Measurements from ENCODE around the gene RIMS4. TPM values are rescaled to one million over a fixed set of nuclear protein-coding genes. Genes with fewer than 3 reads are reported as not detected.

The RIMS4 gene
- total RNA-seq, 4 donors from 2014 or later = 1.2 to 2.6 (median 1.9) TPM

- no peaks in the 10 kb centered on the region for H3K9me3 ChIP-seq
- no peaks in the 10 kb centered on the region for H3K27me3 ChIP-seq
- intact Hi-C loops (cut with DNase I) = loop anchor here (10.0 kb wide), 2 partner anchors 121 to 351 kb away; no protein-coding TSS in a partner anchor
- no peaks in the 10 kb centered on the region for H3K36me3 ChIP-seq
- H3K4me3 ChIP-seq = no peak overlapping the region
- WGBS = 88% methylated on average over 4 of the region's 4 CpGs
- TF ChIP-seq, protein P1, sequence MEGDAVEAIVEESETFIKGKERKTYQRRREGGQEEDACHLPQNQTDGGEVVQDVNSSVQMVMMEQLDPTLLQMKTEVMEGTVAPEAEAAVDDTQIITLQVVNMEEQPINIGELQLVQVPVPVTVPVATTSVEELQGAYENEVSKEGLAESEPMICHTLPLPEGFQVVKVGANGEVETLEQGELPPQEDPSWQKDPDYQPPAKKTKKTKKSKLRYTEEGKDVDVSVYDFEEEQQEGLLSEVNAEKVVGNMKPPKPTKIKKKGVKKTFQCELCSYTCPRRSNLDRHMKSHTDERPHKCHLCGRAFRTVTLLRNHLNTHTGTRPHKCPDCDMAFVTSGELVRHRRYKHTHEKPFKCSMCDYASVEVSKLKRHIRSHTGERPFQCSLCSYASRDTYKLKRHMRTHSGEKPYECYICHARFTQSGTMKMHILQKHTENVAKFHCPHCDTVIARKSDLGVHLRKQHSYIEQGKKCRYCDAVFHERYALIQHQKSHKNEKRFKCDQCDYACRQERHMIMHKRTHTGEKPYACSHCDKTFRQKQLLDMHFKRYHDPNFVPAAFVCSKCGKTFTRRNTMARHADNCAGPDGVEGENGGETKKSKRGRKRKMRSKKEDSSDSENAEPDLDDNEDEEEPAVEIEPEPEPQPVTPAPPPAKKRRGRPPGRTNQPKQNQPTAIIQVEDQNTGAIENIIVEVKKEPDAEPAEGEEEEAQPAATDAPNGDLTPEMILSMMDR (IDR thresholded peaks at IDR 0.05) = no peak
- TF ChIP-seq POLR2AphosphoS5 (IDR thresholded peaks at IDR 0.05) (no peak), POLR2A (IDR thresholded peaks at IDR 0.05; ENCODE audit: low read depth) (no peak), EP300 (IDR thresholded peaks at IDR 0.05) (no peak)
- DNase-seq (ENCODE audit: extremely low spot score) = no peak
- peak overlapping the region in 3 of 4 donors; percentile 4 to 59 (median 59) for H3K27ac ChIP-seq (replicated peaks in 1 of 4)
- peaks cover 24 to 66% (median 48%) of the 10 kb centered on the region in 4 donors for H3K4me1 ChIP-seq
Measured at GRCh38 chr20:44735816-44736169, 74.6 kb downstream of the RIMS4 start.

DNA sequence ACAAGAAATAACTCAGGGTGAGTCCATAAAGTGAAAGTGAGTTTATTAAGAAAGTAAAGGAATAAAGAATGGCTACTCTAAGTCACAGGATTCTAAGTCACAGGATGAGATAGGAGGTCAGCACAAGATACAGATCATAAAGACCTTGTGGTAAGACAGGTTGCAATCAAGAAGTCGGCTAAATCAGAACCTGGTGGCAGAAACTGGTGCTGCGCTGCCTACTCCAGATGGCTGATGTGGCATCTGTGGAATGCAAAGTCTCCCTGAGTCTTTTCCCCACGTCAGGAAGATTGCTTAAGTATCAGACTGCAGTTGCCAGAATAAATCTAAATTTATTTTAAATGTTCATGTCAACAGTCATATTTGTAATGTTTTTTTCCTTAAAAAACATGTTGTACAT is 75.4 kb downstream of the RIMS4 start:
- no peak for DNase-seq (ENCODE audit: extremely low spot score)
- 69% methylated on average over 3 of the region's 3 CpGs for WGBS
- TF ChIP-seq POLR2AphosphoS5 (IDR thresholded peaks at IDR 0.05) (peak in 1 of 2 donors; percentile 63), POLR2A (IDR thresholded peaks at IDR 0.05; ENCODE audit: low read depth) (no peak), EP300 (IDR thresholded peaks at IDR 0.05) (no peak)
- TF ChIP-seq, protein P1 (IDR thresholded peaks at IDR 0.05) = peak in 1 of 3 experiments; percentile 60
- H3K27me3 ChIP-seq = no peaks in the 10 kb centered on the region
- no peaks in the 10 kb centered on the region for H3K9me3 ChIP-seq
- H3K36me3 ChIP-seq = no peaks in the 10 kb centered on the region
- no peak overlapping the region for H3K4me3 ChIP-seq
- intact Hi-C loops (cut with DNase I) = loop anchor here (10.0 kb wide), 2 partner anchors 120 to 350 kb away; no protein-coding TSS in a partner anchor
- peaks cover 28 to 75% (median 56%) of the 10 kb centered on the region in 4 donors for H3K4me1 ChIP-seq
- H3K27ac ChIP-seq (replicated peaks in 1 of 4) = peak overlapping the region in 3 of 4 donors; percentile 4 to 59 (median 59)

GRCh38 chr20:44733341-44734069 is 76.8 kb downstream of the RIMS4 start:
- no peak for TF ChIP-seq EP300 (IDR thresholded peaks at IDR 0.05)
- peak; percentile 55 to 67 for TF ChIP-seq POLR2AphosphoS5 (IDR thresholded peaks at IDR 0.05)
- TF ChIP-seq, protein P1 (IDR thresholded peaks at IDR 0.05) = peak; percentile 95 to 99 (median 97)
- TF ChIP-seq POLR2A (IDR thresholded peaks at IDR 0.05; ENCODE audit: low read depth) = no peak
- intact Hi-C loops (cut with DNase I) = loop anchor here (2.0 to 10.0 kb wide), 3 partner anchors 49 to 349 kb away; no protein-coding TSS in a partner anchor
- H3K4me3 ChIP-seq = no peak overlapping the region
- no peaks in the 10 kb centered on the region for H3K27me3 ChIP-seq
- H3K9me3 ChIP-seq = no peaks in the 10 kb centered on the region
- peaks cover 37 to 76% (median 59%) of the 10 kb centered on the region in 4 donors for H3K4me1 ChIP-seq
- DNase-seq (ENCODE audit: extremely low spot score) = no peak
- no peaks in the 10 kb centered on the region for H3K36me3 ChIP-seq
- peak overlapping the region in 2 of 4 donors; percentile 41 to 78 for H3K27ac ChIP-seq (replicated peaks in 1 of 4)
- WGBS = 28% methylated on average over 7 of the region's 7 CpGs

DNA sequence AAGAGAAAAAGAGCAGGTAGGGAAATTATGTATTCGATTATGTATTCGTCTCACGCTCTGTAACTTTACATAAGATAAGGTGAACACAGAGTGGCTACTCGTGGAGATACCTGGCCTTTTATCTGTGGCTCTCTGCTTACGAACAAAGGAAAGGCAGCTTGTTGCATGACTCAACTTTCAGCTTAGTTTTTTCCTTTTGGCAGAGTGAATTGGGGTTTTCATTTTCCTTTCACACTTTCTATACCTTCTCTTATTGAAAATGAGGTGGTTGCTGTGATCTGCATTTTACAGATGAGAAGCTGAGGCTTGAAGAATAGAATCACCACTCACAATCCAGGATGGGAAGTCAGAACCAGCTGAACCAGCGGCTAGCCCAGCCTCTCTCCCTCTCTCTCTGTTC is 78.0 kb downstream of the RIMS4 start:
- TF ChIP-seq EP300 (IDR thresholded peaks at IDR 0.05) = no peak
- TF ChIP-seq POLR2A (IDR thresholded peaks at IDR 0.05; ENCODE audit: low read depth) = no peak
- no peak for TF ChIP-seq POLR2AphosphoS5 (IDR thresholded peaks at IDR 0.05)
- TF ChIP-seq, protein P1 (IDR thresholded peaks at IDR 0.05) = no peak
- 73% methylated on average over 6 of the region's 6 CpGs for WGBS
- no peak for DNase-seq (ENCODE audit: extremely low spot score)
- H3K36me3 ChIP-seq = peaks cover 0 to under 1% (median 0%) of the 10 kb centered on the region in 4 donors
- intact Hi-C loops (cut with DNase I) = loop anchor here (2.0 to 10.0 kb wide), 3 partner anchors 48 to 348 kb away; no protein-coding TSS in a partner anchor
- no peak overlapping the region for H3K4me3 ChIP-seq
- H3K27me3 ChIP-seq = no peaks in the 10 kb centered on the region
- H3K4me1 ChIP-seq = peaks cover 40 to 82% (median 60%) of the 10 kb centered on the region in 4 donors
- H3K9me3 ChIP-seq = no peaks in the 10 kb centered on the region
- H3K27ac ChIP-seq (replicated peaks in 1 of 4) = peak overlapping the region; percentile 28 to 78 (median 55)
